NCI-H2107 (cell line): ENCODE results near the gene CDK5RAP3.
A peak's percentile ranks its signal among the peaks of the same experiment; 100 is the strongest.
"Not testable (repeated sequence)": the region's sequence is repeated elsewhere in the genome, so short reads cannot be mapped to it uniquely, and the experiment has no call there.

ENCODE experiments used
- DNase-seq: peaks from one replicate; lab custom pipeline; 2025; lab: John Stamatoyannopoulos, UW

The CDK5RAP3 gene

GRCh38 chr17:47998044-47998443 lies 27.1 kb downstream of the CDK5RAP3 start:
- DNase-seq: no peak

- DNase-seq: no peak
These were observed 28.7 kb downstream of the CDK5RAP3 start for GRCh38 chr17:47999582-47999981.

GRCh38 chr17:48001197-48001596 lies 30.3 kb downstream of the CDK5RAP3 start:
- DNase-seq: no peak

- not testable (repeated sequence) for DNase-seq
These were observed 30.7 kb downstream of the CDK5RAP3 start for GRCh38 chr17:48001657-48002056.

GRCh38 chr17:48002266-48002915 lies 31.5 kb downstream of the CDK5RAP3 start:
- no peak for DNase-seq

- no peak for DNase-seq
These were observed 32.1 kb downstream of the CDK5RAP3 start for GRCh38 chr17:48002916-48003416.

- DNase-seq: no peak
These were observed 32.7 kb downstream of the CDK5RAP3 start for GRCh38 chr17:48003417-48004151.

- DNase-seq: no peak
These were observed 34.1 kb downstream of the CDK5RAP3 start for GRCh38 chr17:48004983-48005382.

GRCh38 chr17:48006936-48007709 lies 36.2 kb downstream of the CDK5RAP3 start:
- no peak for DNase-seq

- no peak for DNase-seq
These were observed 39.3 kb downstream of the CDK5RAP3 start for GRCh38 chr17:48010193-48010592.

- no peak for DNase-seq
These were observed 40.7 kb downstream of the CDK5RAP3 start for GRCh38 chr17:48011405-48012150.

GRCh38 chr17:48012151-48012520 lies 41.2 kb downstream of the CDK5RAP3 start:
- DNase-seq: no peak

GRCh38 chr17:48012654-48013053 lies 41.7 kb downstream of the CDK5RAP3 start:
- DNase-seq: no peak

- DNase-seq: no peak
These were observed 43.1 kb downstream of the CDK5RAP3 start for GRCh38 chr17:48013876-48014594.

- peak; percentile 56 for DNase-seq
These were observed 43.7 kb downstream of the CDK5RAP3 start for GRCh38 chr17:48014595-48015111.

- no peak for DNase-seq
These were observed 45.2 kb downstream of the CDK5RAP3 start for GRCh38 chr17:48016112-48016511.

GRCh38 chr17:48017817-48018158 lies 46.9 kb downstream of the CDK5RAP3 start:
- not testable (repeated sequence) for DNase-seq

GRCh38 chr17:48021934-48022333 lies 51.0 kb downstream of the CDK5RAP3 start:
- no peak for DNase-seq

- no peak for DNase-seq
These were observed 52.0 kb downstream of the CDK5RAP3 start for GRCh38 chr17:48022901-48023300.

GRCh38 chr17:48023400-48024148 lies 52.7 kb downstream of the CDK5RAP3 start:
- DNase-seq: peak; percentile 60
